ENCODE results near the gene TASP1.
"Not testable (repeated sequence)": the region's sequence is repeated elsewhere in the genome, so short reads cannot be mapped to it uniquely, and the experiment has no call there.

Gene TASP1

GRCh38 chr20:13389115-13389514, 249.6 kb downstream of the TASP1 start:
- no peak for DNase-seq

- no peak for DNase-seq
Measured at GRCh38 chr20:13384132-13384531, 254.6 kb downstream of the TASP1 start.

- DNase-seq = no peak
Measured at GRCh38 chr20:13382786-13383185, 255.9 kb downstream of the TASP1 start.

GRCh38 chr20:13380497-13381229, 258.1 kb downstream of the TASP1 start:
- DNase-seq = not testable (repeated sequence)

- DNase-seq = no peak
Measured at GRCh38 chr20:13373400-13373799, 265.3 kb downstream of the TASP1 start.

GRCh38 chr20:13364278-13365170, 274.2 kb downstream of the TASP1 start:
- DNase-seq = no peak

DNA sequence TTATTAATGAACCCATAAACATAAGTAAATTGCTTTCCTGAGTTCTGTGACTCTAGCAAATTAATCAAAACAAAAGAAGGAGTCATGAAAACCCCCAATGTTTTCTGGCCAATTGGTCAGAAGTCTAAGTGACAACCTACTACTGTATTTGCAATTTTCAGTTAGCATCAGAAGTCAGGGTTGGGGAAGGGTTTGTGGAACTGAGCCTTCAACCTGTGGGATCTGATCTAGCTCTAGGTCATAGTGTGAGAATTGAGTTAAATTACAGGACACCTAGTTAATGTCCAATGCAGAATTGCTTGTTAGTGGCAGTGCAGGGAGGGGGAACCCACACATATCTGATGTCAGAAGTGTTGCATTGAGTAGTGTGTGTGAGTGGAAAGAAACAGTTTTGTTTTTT, 275.3 kb downstream of the TASP1 start:
- no peak for DNase-seq

GRCh38 chr20:13362165-13362564, 276.6 kb downstream of the TASP1 start:
- not testable (repeated sequence) for DNase-seq

GRCh38 chr20:13358936-13359335, 279.8 kb downstream of the TASP1 start:
- DNase-seq = not testable (repeated sequence)

DNA sequence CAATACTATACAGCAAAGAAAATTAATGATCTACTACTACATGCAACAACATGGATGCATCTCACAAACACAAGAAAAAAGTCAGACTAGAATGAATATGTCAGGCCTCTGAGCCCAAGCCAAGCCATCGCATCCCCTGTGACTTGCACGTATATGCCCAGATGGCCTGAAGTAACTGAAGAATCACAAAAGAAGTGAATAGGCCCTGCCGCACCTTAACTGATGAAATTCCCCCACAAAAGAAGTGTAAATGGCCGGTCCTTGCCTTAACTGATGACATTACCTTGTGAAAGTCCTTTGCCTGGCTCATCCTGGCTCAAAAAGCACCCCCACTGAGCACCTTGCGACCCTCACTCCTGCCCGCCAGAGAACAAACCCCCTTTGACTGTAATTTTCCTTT, 280.9 kb downstream of the TASP1 start:
- DNase-seq = not testable (repeated sequence)

DNA sequence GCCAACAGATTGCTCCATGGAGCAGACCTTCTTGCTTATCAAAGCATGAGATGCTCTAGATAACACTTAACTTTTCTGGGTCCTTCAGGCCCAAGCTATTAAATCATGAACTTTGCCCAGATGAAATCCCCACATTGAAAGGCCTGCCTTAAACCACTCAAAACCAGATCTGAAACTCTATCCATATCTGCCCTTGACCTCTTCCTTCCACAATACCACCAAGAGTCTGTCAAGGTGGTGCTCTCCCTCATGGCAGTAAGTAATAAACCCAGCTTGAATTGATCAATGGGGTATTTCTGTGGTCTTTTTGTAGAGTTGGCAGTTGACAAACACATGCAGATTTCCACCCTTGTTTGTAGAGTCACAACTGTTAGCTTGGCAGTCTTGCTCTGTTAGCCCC, 282.1 kb downstream of the TASP1 start:
- DNase-seq = no peak

GRCh38 chr20:13355941-13356486, 282.7 kb downstream of the TASP1 start:
- DNase-seq = no peak

DNA sequence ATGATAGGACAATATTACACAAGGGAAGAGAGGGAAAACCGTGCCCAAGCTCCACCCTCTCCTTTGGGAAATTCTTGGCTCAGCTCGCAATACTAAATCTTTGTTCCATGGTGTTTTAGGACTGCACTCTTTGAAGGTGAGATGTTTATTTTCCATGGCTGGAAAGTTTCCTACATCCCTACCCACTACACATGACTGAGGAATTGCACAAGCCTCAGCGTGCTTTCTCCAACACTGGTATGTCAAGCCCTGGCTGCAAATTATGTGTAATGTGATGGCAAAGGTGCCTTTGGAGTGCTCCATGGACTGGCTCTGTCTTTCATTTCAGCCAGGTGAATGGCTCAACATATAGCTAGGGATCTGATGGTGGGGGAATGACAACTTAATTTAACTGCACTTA, 283.3 kb downstream of the TASP1 start:
- no peak for DNase-seq

DNA sequence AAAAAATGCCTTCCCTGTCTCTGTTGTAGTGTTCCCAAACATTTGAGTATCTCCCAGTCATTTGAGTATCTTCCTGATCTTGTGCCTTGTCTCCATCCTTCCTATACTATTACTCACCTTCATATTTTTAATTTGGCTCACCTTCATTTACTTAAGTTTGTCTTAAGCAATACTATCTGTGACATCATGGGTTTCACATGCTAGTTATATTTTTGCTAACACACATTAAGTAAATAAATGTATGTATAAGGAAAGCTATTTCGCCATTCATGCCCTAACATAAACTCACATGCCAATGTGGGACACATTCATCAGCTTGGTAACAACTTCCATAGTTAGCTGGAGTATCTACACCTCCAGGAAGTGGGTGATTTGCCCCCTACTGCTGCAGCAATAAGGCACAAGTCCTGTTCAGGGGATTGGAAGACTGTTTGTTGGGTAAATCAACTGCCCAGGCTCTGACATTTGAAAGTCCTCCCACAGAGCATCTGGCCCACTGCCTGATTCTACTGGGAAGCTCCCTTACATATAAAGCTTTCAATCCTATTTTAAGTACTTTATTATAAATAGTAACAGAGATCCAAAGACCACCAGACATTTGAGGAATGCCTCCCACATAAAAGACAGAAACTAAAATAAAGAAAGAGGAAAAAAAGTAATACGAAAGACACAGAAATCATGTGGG, 285.3 kb downstream of the TASP1 start:
- DNase-seq = no peak

DNA sequence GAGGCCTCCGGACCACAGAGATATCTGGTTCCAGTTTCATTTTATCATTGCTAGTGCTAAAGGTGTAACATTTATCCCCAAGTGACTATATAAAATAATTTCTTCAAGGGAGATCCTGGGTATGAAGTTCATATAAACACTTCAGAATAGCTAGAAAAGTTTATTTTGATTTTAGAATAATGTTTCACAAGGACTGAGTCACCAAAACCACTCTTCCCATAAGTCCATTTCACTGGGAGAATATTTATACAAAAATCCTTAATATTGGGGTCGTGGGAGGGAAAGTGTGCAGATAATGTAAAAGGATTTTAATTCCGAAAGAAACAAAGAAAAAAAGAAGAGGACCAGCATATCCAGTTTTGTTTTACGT, 289.5 kb downstream of the TASP1 start:
- no peak for DNase-seq

- DNase-seq = no peak
Measured at GRCh38 chr20:13348311-13349234, 290.2 kb downstream of the TASP1 start.

GRCh38 chr20:13344671-13345070, 294.1 kb downstream of the TASP1 start:
- DNase-seq = no peak

DNA sequence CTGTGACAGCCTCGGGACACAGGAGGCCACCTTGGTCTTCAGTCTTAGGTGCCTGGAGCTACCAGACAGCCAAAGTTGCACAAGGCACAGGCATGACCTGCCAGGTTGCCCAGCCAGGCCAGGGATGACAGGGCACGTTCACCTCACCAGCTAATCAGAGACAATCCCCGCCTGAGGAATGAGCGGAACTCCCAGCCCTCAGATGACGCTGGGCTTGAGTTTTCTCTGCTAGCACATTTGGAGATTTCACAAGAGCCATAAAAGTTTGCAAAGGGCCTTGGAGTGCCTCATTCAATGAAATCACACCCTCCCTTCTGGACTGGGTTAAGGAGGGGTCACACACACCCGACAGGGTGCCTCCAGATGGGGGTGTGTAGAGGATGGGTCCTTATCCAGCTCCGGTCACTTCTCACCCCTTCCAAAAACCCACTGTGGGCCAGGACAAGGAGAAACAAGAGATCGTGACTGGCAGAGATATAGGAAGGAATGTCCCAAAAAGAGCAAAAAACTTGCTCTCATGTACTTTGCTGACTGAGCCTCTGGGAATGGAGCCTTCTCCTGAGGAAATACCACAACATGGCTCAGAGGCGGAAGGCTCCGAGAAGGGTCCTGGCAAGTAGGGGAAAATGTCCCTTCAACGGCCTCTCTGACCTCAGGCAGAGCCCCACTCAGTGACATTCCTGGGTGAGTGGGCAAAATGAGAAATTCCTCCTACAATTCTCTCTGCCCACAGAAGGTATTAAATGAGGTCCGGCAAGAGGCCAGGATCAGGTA, 296.1 kb downstream of the TASP1 start:
- DNase-seq = no peak

DNA sequence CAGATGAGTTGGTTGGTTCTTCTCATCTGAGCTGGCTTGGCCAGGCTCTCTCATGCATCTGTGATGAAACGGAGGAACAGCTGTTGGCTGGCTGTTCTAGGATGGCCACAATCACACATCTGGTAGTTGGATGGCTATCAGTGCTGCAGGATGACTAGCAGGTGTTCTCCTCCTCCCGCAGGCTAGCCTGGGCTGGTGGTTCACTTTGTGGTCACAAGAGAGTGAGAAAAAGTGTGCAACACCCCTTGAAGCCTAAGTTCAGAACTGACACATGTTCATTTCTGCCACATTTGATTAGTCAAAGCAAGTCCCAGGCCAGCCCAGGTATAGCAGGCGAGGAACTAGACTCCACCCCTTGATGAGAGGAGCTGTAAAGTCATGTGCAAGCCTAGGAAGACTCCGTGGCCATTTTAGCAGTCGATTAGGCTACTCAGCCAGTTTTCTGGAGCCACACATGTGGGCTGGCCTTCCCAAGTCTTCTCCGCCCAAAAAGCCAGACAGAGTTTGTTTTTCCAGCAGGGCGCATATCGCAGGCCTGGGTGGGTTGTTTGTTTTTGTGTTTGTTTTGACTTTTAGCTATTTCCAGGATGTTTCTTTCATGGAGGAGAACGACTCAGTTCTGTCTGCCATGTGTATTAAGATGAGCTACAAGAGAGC, 296.9 kb downstream of the TASP1 start:
- DNase-seq = no peak

GRCh38 chr20:13340088-13340487, 298.6 kb downstream of the TASP1 start:
- no peak for DNase-seq
